Renal cortex interstitium (tissue), 15 donors: ENCODE data around the gene COMP. TPM values are rescaled to one million over a fixed set of nuclear protein-coding genes. Genes with fewer than 3 reads are reported as not detected.
"Not testable (repeated sequence)": the region's sequence is repeated elsewhere in the genome, so short reads cannot be mapped to it uniquely, and the experiment has no call there.

Experiments
- DNase-seq, 11 donors: peaks; one replicate each; pipeline ENCODE4 v3.0.0-alpha.2; 2013; ENCODE audit warnings: low read depth in 9 of 11, low spot score in 4 of 11; ENCODE audit errors: extremely low read depth in 1 of 11
- long read RNA-seq, 16 experiments: transcript quantifications; one replicate each; lab custom pipeline, GENCODE V29; 2026
- polyA plus RNA-seq, 3 donors: library from polyadenylated mRNA; unstranded; fragments of 120-200 nt; gene quantifications; one replicate each; pipeline ENCODE4 v1.2.1, GENCODE V29; 2013; ENCODE audit not compliant: insufficient read length in 3 of 3

COMP gene
- polyA plus RNA-seq = under 1 TPM; 0.13 to 0.76 (median 0.14) TPM
- long read RNA-seq, donor 1 = 0 reads
- long read RNA-seq, donor 2 = 0 reads
- long read RNA-seq, donor 3 = 0 reads
- long read RNA-seq, donor 4 = 0 reads
- long read RNA-seq, donor 5, partial matches to known transcripts = 0 of 1 reads
- long read RNA-seq, donor 5, other reads (novel, unspliced or antisense) = 0 of 1 reads
- long read RNA-seq, donor 6 = 0 reads
- long read RNA-seq, donor 7 = 0 reads
- long read RNA-seq, donor 8 = 0 reads
- long read RNA-seq, donor 9 = 0 reads
- long read RNA-seq, donor 10 = 0 reads
- long read RNA-seq, donor 11 = 0 reads
- long read RNA-seq, donor 12 = 0 reads
- long read RNA-seq, donor 13 = 0 reads
- long read RNA-seq, donor 14 = 0 reads
- long read RNA-seq, donor 15 = 0 reads
- long read RNA-seq, donor 16 = 0 reads

GRCh38 chr19:18790566-18791314 is at the start of gene COMP:
COMP (minus strand) TSS chr19:18791305; CDS start chr19:18791269, 36 bp downstream.
- DNase-seq = no peak

- no peak for DNase-seq
Observed at GRCh38 chr19:18840288-18841267, 49.5 kb upstream of the COMP start.

- DNase-seq = no peak
Observed at GRCh38 chr19:18839465-18840287, 48.6 kb upstream of the COMP start.

GRCh38 chr19:18834644-18834984 is 43.5 kb upstream of the COMP start:
- DNase-seq = no peak

- no peak for DNase-seq
Observed at GRCh38 chr19:18833849-18834643, 42.9 kb upstream of the COMP start.

GRCh38 chr19:18833141-18833476 is 42.0 kb upstream of the COMP start:
- no peak for DNase-seq

GRCh38 chr19:18832306-18833140 is 41.4 kb upstream of the COMP start:
- DNase-seq = no peak

- peak; percentile 78 to 94 (median 92) for DNase-seq
Observed at GRCh38 chr19:18831524-18832305, 40.6 kb upstream of the COMP start, which contains the start of gene UPF1. UPF1 (plus strand) TSS chr19:18831959; CDS start chr19:18832210, 251 bp downstream.

GRCh38 chr19:18830488-18830887 is 39.4 kb upstream of the COMP start:
- no peak for DNase-seq

GRCh38 chr19:18828786-18829185 is 37.7 kb upstream of the COMP start:
- no peak for DNase-seq

GRCh38 chr19:18817574-18817973 is 26.5 kb upstream of the COMP start:
- no peak for DNase-seq

- DNase-seq = not testable (repeated sequence)
Observed at GRCh38 chr19:18816645-18817044, 25.5 kb upstream of the COMP start.

- DNase-seq = no peak
Observed at GRCh38 chr19:18815673-18816072, 24.6 kb upstream of the COMP start.

GRCh38 chr19:18814063-18814462 is 23.0 kb upstream of the COMP start:
- DNase-seq = no peak

- DNase-seq = not testable (repeated sequence)
Observed at GRCh38 chr19:18811638-18812037, 20.5 kb upstream of the COMP start.
